GM19324 (cell line): ENCODE data around the gene RGSL1.

Experiments used
- ATAC-seq: cut with Tn5 transposase; IDR thresholded peaks from one replicate; pipeline ENCODE4 v1.9.1; 2021; ENCODE audit warnings: mild to moderate bottlenecking, moderate library complexity; ENCODE audit not compliant: unreplicated experiment, low FRiP score

Gene RGSL1

DNA sequence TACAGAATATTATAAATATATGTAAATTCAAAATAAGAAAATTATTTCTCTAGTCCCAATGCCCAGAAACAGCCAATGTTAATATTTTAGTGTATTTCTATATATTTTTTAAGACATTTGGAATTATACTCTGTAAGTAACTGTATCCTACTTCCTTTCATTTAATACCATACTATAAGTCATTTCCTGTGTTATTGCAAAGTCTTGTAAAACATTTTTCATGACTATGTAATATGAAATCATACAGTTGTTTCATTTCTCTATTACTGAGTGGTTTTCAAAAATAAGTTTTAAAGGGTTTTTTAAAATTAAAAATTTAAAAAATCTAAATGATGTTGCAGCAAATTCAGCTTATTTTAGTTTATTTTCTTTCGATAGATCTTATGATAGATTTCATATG, 137.1 kb downstream of the RGSL1 start:
- no peak for ATAC-seq

DNA sequence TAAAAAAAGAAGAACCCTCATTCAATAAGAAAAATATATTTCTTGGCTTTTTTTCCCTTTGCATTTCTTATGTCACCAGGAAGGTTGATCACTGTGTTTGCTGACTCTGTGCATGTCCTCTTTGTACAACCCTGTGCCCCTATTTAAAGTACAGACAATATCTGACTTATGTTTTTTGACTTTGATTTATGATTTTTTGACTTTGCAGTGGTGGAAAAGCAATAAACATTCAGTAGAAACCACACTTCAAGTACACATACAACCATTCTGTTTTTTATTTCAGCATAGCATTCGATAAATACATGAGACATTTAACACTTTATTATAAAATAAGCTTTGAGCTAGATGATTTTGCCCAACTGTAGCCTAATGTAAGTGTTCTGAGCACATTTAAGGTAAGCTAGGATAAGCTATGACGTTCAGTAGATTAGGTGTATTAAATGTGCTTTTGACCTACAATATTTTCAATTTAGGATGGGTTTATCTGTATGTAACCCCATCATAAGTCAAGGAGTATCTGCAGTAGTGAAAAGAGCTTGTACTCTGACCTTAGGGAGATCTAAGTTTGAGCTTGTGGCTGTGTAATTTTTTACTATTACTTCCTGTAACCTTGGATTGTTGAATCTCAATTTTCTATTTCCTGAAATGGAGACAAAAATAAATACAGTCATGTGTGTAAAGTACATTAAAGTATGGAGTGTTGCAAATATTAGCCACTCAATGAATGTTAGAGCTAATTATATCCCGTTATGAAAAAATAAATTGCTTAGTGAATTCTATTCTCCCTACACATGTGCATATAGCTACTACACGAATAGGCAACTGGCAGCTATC, 137.9 kb downstream of the RGSL1 start:
- peak; percentile 11 for ATAC-seq

DNA sequence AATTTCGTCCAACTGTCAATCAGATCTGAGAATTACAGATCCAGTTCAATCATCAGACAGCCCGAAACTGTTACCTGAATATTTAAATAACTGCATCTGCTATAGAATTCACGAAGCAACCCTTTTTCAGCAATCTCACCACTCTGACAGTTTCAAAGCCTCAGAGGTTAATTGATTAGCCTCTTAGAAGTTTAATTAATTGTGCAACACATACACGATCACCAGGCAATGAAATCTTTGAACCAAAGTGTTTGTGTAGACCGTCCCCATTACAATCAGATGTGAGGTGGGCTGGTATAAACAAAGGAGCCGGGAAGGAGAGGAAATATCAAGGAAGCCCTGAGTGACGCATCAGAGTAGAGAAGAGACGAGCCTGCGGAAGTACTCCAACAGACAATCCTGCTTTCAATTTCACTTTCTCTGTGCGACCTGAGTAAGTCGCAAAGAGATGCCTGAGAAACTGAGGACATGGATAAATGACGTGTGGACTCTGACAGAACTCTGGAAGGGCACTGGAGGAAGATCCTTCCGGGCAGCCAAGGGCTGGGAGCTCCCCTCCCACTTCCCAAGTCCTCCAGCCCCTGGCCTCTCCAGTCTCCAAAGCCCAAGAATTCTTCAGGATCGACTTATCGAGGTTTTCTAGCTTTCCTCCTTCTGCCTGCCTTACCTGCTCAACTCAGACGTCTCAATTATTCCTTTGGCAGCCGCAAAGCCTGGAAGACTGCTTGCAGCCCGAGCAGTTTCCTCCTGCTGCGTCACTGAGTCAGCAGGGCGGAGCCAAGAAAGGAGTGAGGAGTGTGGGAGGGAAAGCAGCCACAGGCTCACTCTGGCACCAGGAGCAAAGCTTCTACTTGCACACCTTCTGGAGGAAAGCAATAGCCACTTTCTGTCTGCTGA, 138.8 kb downstream of the RGSL1 start, which contains the start of gene RNASEL:
TSS of gene RNASEL (minus strand) at position 757 of the 897 bp plus-strand sequence. CDS start 2,450 bp downstream, outside the sequence.
- ATAC-seq = peak; percentile 70

DNA sequence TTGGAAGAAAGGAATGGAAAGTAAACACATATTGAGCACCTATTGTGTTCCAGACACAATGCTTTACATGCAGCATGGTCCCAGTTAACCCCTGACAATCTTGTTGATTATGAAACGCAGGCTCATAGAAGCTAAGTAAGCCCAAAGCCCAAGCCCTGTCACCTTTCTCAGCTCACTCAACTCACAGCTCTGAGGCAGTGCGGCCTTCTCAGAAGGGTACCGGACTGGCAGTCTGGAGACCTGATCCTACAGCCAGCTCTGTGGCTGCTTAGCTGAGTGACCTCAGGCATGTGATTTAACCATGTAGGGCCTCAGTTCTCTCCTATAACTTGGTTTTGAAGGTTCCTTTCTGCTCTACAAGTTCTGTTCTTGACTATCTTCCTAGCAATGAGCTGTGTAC, 139.6 kb downstream of the RGSL1 start:
- ATAC-seq = no peak

DNA sequence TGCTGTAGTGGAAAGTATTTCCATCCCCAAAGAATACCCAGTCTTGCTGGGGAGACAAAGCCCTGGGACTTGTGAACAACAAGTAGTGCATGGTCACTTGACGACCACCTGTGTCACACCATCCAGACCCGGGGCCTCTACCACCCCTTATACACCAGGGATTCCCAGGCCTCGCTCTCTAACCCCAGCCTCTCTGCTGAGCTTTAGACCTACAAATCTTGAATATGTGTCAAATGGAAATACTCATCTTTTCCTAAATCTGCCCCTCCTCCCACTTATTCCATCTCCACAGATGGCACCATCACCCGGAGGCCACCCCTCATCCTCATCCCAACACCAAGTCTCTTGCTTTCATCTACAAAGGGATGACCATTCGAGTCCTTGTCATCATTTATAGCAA, 140.0 kb downstream of the RGSL1 start:
- ATAC-seq = no peak

DNA sequence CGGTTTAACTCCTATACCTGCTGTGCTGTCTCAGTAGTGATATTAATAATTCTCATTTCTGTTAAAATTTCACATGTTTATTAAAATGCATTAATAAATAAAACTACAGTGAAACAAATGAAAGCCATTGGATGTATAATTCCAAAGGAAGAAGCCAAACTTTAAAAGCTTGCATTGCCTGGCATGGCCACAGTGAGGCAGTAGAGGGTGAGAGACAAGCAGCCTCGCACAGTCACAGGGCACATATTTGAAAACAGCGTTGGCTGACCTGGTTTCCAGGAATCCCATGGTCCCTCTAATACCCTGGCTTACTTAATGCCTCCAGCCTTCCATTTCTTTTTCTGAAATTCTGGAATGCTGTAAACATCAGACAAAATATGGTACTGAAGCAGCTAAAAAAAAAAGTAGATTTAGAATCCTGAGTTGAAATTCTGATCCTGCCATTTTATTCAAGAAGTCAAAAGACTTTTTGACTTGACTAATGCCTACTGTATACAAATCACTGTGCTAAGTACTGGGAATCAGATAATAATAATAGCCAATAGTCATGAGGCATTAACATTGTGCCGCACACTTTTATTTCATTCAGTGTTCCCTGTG, 145.8 kb downstream of the RGSL1 start:
- ATAC-seq = no peak

DNA sequence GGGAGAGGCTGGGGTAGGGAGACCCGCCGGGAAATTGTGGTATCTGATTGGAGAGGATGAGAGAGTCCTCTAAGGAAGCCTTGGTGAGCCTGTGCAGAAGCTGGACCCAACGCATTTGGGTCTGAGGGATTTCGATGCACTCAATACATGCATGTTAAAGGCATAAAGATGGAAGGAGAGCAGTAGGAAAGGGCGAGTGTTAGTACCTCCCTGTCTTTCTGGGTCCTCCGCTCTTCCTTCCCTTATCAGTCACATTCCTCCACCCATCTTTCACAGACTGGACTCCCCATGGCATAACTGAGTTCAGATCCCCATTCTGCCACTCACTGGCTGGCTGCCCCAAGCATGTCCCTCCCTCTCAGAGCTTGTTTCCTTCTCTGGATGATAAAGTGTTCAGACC, 147.0 kb downstream of the RGSL1 start:
- no peak for ATAC-seq

DNA sequence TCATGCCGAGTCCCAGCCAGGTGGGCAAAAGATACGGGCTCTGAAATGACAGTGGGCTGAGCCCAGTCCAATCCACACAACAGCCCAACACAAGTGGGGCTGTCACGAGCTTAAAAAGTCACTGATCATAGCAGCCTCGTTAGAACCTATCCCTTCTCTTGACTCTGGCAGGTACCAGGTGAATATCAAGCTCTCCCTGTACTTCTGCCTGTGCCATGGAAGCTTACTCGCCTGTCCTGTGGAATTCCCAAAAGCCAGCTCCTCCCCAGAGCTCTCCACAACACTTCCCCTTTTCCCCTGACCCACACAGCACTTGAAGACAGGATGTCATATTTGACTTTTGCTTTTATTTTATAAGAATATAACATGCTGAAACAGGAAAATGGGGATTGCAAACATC, 148.3 kb downstream of the RGSL1 start:
- ATAC-seq = no peak

DNA sequence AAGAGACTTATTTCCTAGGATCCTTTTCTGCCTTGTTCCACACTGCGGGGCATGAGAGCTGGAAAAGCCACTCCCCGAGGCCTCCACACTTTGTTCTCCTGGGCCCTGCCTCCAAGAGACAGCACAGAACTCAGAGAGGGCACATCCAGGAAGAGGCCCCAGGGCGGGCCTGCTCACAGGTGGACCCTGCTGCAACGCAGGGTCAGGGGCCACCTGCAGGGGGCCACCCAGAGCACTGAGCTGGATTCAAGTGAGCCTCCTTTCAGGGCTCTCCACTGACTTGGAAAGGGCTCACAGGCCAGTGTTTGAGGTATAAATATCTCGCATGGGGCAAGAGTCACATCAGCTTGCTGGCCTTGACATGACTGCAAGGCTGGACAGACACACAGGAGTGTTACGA, 149.4 kb downstream of the RGSL1 start:
- no peak for ATAC-seq

DNA sequence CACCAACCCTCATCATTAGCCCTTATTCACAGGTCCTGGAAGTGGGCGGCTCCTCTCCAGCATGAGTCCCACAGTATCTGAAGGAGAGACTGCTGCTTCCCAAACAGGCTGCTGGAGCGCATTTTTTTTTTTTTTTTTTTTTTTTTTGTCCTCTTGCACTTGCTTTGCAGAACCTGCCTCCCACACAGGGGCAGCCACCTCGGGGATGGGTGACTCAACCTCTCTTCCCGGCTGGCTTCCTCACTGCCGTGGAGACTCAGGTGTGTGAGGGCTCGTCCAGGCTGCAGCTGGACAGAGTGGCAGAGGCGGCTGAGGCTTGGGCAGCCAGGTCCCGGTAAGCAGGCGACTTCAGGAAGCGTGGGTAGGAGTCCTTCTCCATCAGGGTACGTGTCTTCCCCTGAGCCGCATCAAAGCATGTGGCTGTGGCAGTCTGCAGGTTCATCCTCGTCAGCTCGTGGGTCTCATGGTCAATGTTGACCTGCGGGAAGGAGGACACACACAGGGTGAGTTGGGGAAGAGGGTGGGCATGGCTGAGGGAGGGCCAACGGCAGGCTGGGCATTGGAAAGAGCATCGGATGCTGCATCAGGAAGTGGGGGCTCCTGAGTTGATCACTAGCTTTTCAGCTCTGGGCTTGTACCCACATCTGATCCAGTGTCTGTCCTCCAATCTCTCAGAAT, 150.2 kb downstream of the RGSL1 start:
- no peak for ATAC-seq

DNA sequence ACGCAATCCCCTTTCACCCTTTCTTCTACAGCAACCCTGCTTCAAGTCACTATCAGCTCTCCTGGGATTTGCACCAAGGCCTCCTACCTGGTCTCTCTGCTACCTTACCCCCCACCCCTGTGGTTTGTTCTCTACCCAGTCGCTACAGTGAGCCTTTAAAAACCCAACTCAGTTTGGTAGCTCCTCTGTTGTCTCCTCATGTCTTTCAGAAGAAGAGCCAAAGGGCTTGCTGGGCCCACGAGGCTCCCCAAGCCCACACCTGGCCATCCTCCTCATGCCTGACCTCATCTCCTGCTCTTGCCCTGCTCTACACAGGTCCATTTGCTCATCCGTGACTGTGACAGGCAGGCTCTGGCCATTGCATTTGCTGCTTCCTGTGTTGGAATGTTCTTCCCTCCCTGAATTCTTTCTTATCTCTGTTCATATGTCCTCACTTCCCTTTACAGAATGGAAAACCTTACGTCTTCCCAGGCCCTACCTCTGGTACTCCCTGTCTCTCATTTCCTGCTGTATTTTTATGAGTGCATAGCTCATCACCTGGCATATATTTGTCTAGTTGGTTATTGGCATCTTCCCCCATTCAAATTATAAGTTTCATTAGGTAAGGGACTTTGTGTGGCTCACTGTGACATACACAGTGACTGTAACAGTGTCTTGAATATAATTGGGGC, 150.9 kb downstream of the RGSL1 start:
- no peak for ATAC-seq

DNA sequence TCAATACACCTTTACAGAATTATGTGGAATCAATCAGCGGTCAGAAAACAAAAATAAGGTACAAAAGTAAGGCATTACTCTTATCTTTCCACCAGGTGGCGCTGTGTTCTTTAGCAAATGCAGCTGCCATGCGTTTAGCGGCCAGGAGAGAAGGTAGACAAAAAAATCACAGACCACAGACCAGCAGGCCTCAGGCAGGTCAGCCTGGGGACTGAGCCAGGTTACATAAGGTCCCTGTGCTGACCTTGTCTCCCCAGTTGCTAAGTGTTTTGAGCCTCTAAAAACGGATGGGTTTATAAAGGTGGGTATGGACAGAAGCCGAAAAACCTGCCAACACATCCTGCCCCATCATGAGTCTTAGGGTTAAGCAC, 151.5 kb downstream of the RGSL1 start:
- no peak for ATAC-seq

DNA sequence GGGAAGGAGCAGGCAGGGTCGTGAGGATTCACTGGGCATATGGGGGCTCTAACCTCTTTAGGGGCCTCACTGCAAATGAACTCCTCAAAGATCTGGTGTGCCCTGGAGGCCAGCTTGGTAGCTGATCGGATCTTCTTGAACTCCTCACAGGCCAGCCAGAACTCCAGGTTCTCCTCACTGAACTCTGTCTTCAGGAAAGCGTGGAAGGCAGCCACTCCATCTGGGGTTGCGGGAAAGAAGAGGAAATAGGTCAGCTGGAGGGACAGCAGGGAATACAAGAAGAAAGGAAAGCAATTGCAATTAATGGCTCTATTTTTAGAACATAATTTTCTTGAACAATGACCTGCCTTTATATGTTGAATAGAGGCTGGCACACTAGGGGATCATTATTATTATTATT, 152.0 kb downstream of the RGSL1 start:
- ATAC-seq = no peak

DNA sequence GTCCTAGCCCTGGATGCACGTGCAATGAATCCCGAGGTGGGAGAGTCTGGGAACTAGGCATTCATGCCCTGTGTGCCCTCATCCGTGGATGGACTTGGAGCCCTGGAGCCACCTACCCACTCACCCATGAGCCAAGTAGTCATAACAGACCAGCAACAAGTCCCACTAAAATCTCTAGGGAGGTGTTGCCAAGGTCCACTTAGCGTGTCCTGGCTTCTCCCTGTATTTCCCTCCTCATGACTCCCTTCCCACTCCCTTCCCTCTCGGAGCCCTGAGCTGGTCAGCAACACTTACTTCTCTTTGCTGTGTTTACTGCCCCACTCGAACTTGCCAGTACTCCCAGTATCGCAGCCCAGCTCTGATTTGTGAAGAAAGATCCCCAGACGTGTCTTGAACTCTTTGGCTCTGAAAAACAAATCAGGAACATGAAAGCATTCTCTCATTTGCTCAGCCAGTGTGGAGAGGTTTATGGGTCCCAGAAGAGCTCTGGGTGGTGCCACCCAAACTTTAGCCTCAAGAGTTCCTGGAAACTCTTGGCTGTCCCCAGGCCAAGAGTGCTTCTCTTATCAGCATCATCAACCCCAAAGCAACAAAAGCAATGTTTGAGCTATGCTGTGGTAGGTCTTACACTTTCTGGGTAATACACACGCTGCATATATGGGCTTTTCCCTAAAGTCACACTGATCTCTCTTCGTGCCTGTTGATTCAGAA, 153.1 kb downstream of the RGSL1 start:
- ATAC-seq = no peak

DNA sequence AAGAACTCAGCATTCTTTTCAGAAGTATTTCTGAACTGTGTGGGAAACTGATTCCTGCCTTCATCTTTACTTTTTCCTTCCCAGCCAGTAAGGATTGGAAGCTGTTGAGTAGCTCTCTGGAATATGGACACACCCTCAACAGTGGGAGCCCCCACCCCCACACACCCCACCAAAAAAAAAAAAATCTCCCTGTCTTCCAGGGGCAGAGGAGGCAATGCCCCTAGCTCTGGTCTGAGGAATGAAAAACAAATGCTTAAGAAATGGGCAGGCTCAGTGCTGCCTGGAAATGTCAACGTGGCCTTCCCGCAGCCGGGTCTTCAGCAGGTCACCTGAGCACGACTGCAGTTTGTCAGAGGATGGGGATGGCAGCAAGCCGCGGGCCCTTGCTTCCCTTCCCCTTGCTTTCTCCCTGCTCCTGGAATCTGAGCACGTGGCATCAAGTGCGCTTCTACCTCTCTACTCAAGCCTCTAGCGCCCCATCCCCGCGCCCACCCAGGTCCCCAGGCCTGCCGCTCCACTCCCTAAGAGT, 153.8 kb downstream of the RGSL1 start:
- ATAC-seq = peak; percentile 16

DNA sequence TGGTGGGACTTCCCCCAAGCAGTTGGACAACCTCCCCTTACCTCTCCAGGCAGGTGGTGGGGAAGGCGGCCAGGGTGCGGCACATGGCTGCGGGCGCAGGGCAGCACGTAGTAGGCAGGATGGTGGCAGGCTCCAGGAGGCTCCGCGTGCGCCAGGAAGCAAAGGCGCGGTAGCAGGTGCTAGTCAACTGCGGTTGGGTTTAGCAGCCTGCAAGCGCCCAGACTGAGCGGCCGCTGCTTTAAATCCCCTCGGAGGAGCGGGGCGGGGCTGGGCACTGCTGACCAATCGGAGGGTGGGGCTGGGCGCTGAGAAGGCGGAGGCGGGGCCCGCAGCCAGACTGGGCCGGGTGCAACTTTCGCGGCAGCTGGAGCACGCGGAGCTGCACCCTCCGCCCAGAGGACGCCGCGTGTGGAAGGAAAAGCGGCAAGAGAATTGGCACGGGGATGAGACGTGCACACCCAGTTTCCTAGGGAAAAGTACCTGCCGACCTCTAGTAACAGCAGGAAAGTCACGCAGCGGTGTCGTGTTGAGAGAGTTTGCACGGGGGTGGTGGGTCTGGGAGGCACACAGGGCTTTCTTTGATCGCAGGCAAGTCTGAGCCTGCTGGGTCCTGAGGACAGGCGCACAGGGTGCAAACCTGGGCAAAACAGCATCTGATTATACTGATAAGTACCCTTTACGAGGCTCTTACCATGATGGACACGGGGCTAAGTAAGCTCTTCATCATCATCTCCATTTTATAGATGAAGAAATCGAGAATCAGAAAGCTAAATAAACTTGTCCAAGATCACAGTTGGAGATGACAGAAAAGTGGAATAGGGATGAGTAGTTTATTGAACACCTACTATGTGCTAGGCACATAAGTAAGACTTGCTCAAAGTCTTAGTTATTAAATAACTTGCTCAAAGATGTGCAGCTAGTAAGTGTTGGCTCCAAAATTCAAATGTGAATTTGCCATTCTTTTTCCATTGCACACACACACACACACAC, 154.5 kb downstream of the RGSL1 start, which contains the start of gene RGS16:
TSS of gene RGS16 (minus strand) at position 215 of the 990 bp plus-strand sequence. CDS start at position 85, 130 bp downstream.
- ATAC-seq = peak; percentile 87

DNA sequence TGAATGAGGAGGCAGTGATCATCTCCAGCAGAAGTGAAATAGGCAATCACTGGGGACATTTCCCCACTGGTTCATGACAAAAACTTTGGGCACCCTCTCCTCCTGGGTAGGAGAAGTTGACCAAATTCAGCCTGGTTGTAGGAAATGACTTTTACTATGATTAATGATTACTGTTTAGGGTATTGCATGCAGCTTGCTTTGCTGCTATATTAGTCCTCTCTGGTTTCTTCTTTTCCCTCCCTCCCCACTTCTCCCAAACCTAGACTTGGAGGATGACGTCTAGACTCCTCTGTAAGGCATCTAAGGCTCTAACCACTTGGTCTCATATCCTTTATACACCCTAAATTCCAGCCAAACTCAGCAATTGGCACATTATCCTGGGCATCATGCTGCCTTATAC, 157.6 kb downstream of the RGSL1 start:
- ATAC-seq = no peak

DNA sequence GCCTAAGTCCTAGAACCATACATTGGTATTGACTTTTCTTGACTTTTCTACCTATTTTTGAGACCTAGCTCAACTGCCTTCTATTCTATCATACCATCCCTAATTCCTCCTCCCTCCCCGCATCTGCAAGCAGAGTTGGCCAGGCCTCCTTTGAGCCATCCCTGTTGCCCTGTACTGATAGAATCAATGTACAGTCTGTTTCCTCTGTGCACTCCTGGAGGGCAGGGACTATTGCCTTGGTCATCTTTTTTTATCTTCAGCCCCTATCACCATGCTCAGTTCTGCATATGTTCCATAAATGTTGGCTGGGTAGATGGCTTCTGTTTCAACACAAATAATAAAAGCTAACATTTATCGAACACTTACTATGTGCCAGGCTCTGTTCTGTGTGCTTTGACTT, 158.3 kb downstream of the RGSL1 start:
- no peak for ATAC-seq
